DOHH2 (cell line): ENCODE measurements around the gene EYA2.

ENCODE experiments used
- CTCF ChIP-seq: fragments of 200-600 bp; sonication (generic); IDR thresholded peaks from one replicate; pipeline ENCODE4 v1.5.1; 2014; ENCODE audit warnings: antibody characterized with exemption, mild to moderate bottlenecking, low read depth, low read length; ENCODE audit not compliant: poor library complexity, severe bottlenecking
- EZH2phosphoT487 ChIP-seq: fragments of 200-600 bp; sonication (generic); IDR thresholded peaks from 2 replicates; pipeline ENCODE4 v1.6.1; 2017; ENCODE audit warnings: borderline replicate concordance, mild to moderate bottlenecking, antibody characterized with exemption, low read length, moderate library complexity, mixed read lengths

GRCh38 chr20:46934746-46935287 is 40.2 kb downstream of the EYA2 start:
- TF ChIP-seq CTCF = no peak
- no peak for TF ChIP-seq EZH2phosphoT487
